PC-3 (cell line): ENCODE results near the gene MORN3. TPM values are rescaled to one million over a fixed set of nuclear protein-coding genes. Genes with fewer than 3 reads are reported as not detected.

Experiments
- ATAC-seq: fragments of 200-7000 bp; cut with Tn5 transposase; 2 replicates; pipeline ENCODE4 v1.9.1; 2020; ENCODE audit warnings: mild to moderate bottlenecking, moderate library complexity
- BruUV-seq: library from RNA; stranded (reverse); fragments of 400-500 nt; replicated peaks from 2 replicates; lab custom pipeline; 2021; lab: Mats Ljungman, UMichigan
- CTCF ChIA-PET: fragments of 300-600 bp; sonication (Branson Sonifier 250); formaldehyde crosslinking; loops from one replicate; lab custom pipeline; 2022; ENCODE audit warnings: antibody characterized with exemption; lab: Charles Lee
- POLR2A ChIA-PET: fragments of 300-600 bp; sonication (Branson Sonifier 250); formaldehyde crosslinking; loops from one replicate; lab custom pipeline; 2022; ENCODE audit warnings: antibody characterized with exemption; ENCODE audit not compliant: unreplicated experiment; lab: Charles Lee
- DNase-seq: peaks from one replicate; pipeline ENCODE4 v3.0.0-alpha.2; 2015
- H2AFZ ChIP-seq: fragments of 300-600 bp; sonication (generic); 2 replicates; pipeline ENCODE4 v1.6.0; 2016; ENCODE audit warnings: antibody characterized with exemption, low read length
- H3F3A ChIP-seq: fragments of 300-600 bp; sonication (generic); one replicate; pipeline ENCODE4 v1.6.0; 2017; ENCODE audit warnings: antibody characterized with exemption, low read length, control low read depth, mild to moderate bottlenecking; ENCODE audit not compliant: unreplicated experiment
- H3K27ac ChIP-seq: fragments of 300-600 bp; sonication (generic); 2 replicates; pipeline ENCODE4 v1.5.1; 2016; ENCODE audit warnings: mild to moderate bottlenecking, low read length
- H3K27me3 ChIP-seq: fragments of 300-600 bp; sonication (generic); 2 replicates; pipeline ENCODE4 v1.6.1; 2016; ENCODE audit warnings: low read length, mixed read lengths
- H3K36me3 ChIP-seq: fragments of 300-600 bp; sonication (generic); 2 replicates; pipeline ENCODE4 v1.6.1; 2016; ENCODE audit warnings: low read depth, mixed run types, low read length, mixed read lengths
- H3K4me1 ChIP-seq: fragments of 300-600 bp; sonication (generic); 2 replicates; pipeline ENCODE4 v1.5.1; 2016; ENCODE audit warnings: low read length; ENCODE audit not compliant: insufficient read depth
- H3K4me2 ChIP-seq: fragments of 300-600 bp; sonication (generic); 2 replicates; pipeline ENCODE4 v1.6.0; 2016; ENCODE audit warnings: low read length
- H3K4me3 ChIP-seq: fragments of 300-600 bp; sonication (generic); 2 replicates; pipeline ENCODE4 v1.5.1; 2016; ENCODE audit warnings: mild to moderate bottlenecking, low read length, mixed read lengths
- H3K79me2 ChIP-seq: fragments of 300-600 bp; sonication (generic); 2 replicates; pipeline ENCODE4 v1.6.1; 2017; ENCODE audit warnings: low read length, mixed read lengths
- H3K9ac ChIP-seq: fragments of 300-600 bp; sonication (generic); 2 replicates; pipeline ENCODE4 v1.6.0; 2016; ENCODE audit warnings: mild to moderate bottlenecking, low read length
- H3K9me2 ChIP-seq: fragments of 300-600 bp; sonication (generic); replicated peaks from 2 replicates; pipeline ENCODE4 v1.6.1; 2016; ENCODE audit warnings: mixed run types, low read length, mixed read lengths
- H3K9me3 ChIP-seq: fragments of 300-600 bp; sonication (generic); 2 replicates; pipeline ENCODE4 v1.6.1; 2016; ENCODE audit warnings: low read length, mixed read lengths
- H4K20me1 ChIP-seq: fragments of 300-600 bp; sonication (generic); 2 replicates; pipeline ENCODE4 v1.6.1; 2016; ENCODE audit warnings: low read length, mixed read lengths
- CTCF ChIP-seq: fragments of 300-600 bp; sonication (generic); conservative IDR thresholded peaks from 2 replicates; pipeline ENCODE4 v1.5.1; 2017; ENCODE audit warnings: antibody characterized with exemption, low read depth, mild to moderate bottlenecking, low read length
- EZH2 ChIP-seq: fragments of 300-600 bp; sonication (generic); IDR thresholded peaks from one replicate; pipeline ENCODE4 v1.6.1; 2017; ENCODE audit warnings: antibody characterized with exemption, mild to moderate bottlenecking, low read length; ENCODE audit not compliant: unreplicated experiment
- EZH2phosphoT487 ChIP-seq: fragments of 300-600 bp; sonication (generic); IDR thresholded peaks from 2 replicates; pipeline ENCODE4 v1.6.1; 2018; ENCODE audit warnings: mild to moderate bottlenecking, antibody characterized with exemption, low read length, borderline replicate concordance
- intact Hi-C: fragments of 100-400 bp; cut with micrococcal nuclease; formaldehyde crosslinking; loops from 2 replicates; pipeline ENCODE4 v1.9.0; 2023
- total RNA-seq: library from RNA; depleted of rRNA; stranded (reverse); fragments of >200 nt; gene quantifications from 2 replicates; pipeline ENCODE4 v1.2.3, GENCODE V29; 2014

Gene MORN3
- total RNA-seq, 1 experiment from 2014 or later = 1.7 TPM

GRCh38 chr12:121610239-121611149 lies 59.0 kb downstream of the MORN3 start:
- Histone ChIP-seq H3K4me2 (0 out of 2 replicates have a peak overlapping the region, but pooled peaks have one; percentile 6), H3F3A (no peaks in the 10 kb centered on the region), H3K79me2 (no peaks in the 10 kb centered on the region), H3K9ac (no peak overlapping the region), H3K36me3 (no peaks in the 10 kb centered on the region), H3K9me3 (no peaks in the 10 kb centered on the region), H3K27ac (no peak overlapping the region), H2AFZ (peak overlapping the region; percentile 31; the same call in 1 of the 2 replicates), H4K20me1 (no peaks in the 10 kb centered on the region), H3K4me3 (no peak overlapping the region), H3K9me2 (no peaks in the 10 kb centered on the region), H3K27me3 (no peaks in the 10 kb centered on the region), H3K4me1 (no peaks in the 10 kb centered on the region; the same call in 1 of the 2 replicates)
- ChIA-PET POLR2A (no interaction called here), CTCF (no interaction called here)
- no peak for TF ChIP-seq EZH2phosphoT487
- no peak for TF ChIP-seq CTCF
- no peak for TF ChIP-seq EZH2
- BruUV-seq = no TSS peak
- intact Hi-C loops = no loop called here
- DNase-seq = no peak
- peak; percentile 48 for ATAC-seq

- no peak for ATAC-seq
- POLR2A ChIA-PET = no interaction called here
Measured at GRCh38 chr12:121608301-121608700, 61.2 kb downstream of the MORN3 start.

More at GRCh38 chr12:121608301-121608700, 61.2 kb downstream of the MORN3 start:
- no peaks in the 10 kb centered on the region; the same call in 1 of the 2 replicates for H3K4me1 ChIP-seq
- no peaks in the 10 kb centered on the region for H3K27me3 ChIP-seq
- no peak overlapping the region for H3K4me2 ChIP-seq
- CTCF ChIA-PET = no interaction called here
- H3K9ac ChIP-seq = no peak overlapping the region
- no peaks in the 10 kb centered on the region for H3K36me3 ChIP-seq
- TF ChIP-seq CTCF (no peak), EZH2 (no peak), EZH2phosphoT487 (no peak)
- no peak overlapping the region for H2AFZ ChIP-seq
- no peaks in the 10 kb centered on the region for H3K9me3 ChIP-seq
- H3F3A ChIP-seq = no peaks in the 10 kb centered on the region
- H3K4me3 ChIP-seq = no peak overlapping the region
- no peaks in the 10 kb centered on the region for H4K20me1 ChIP-seq
- H3K79me2 ChIP-seq = no peaks in the 10 kb centered on the region
- no peaks in the 10 kb centered on the region for H3K9me2 ChIP-seq
- no peak overlapping the region for H3K27ac ChIP-seq
- no peak for DNase-seq
- intact Hi-C loops = no loop called here
- no TSS peak for BruUV-seq
